Panc1 (cell line): Measurements from ENCODE around the gene C19orf53. TPM values are rescaled to one million over a fixed set of nuclear protein-coding genes. Genes with fewer than 3 reads are reported as not detected.

ENCODE experiments used
- ATAC-seq: fragments of 200-7000 bp; cut with Tn5 transposase; 2 replicates; pipeline ENCODE4 v1.9.1; 2020; ENCODE audit warnings: mild to moderate bottlenecking, moderate library complexity
- BruUV-seq: library from RNA; stranded (reverse); fragments of 400-500 nt; replicated peaks from 2 replicates; lab custom pipeline; 2021; lab: Mats Ljungman, UMichigan
- CTCF ChIA-PET: fragments of 300-600 bp; sonication (Branson Sonifier 250); formaldehyde crosslinking; loops from one replicate; lab custom pipeline; 2022; ENCODE audit warnings: antibody characterized with exemption; lab: Charles Lee
- POLR2A ChIA-PET: fragments of 300-600 bp; sonication (Branson Sonifier 250); formaldehyde crosslinking; loops from one replicate; lab custom pipeline; 2022; ENCODE audit warnings: antibody characterized with exemption; lab: Charles Lee
- DNase-seq: peaks from one replicate; pipeline ENCODE4 v3.0.0-alpha.2; 2010; ENCODE audit warnings: low read depth, low spot score
- H3K27ac ChIP-seq: 2 replicates; pipeline ENCODE4 v1.5.1; 2011; ENCODE audit warnings: mild to moderate bottlenecking, low read length, inconsistent platforms
- H3K27me3 ChIP-seq: fragments of 200-500 bp; sonication (Bioruptor generic); 2 replicates; pipeline ENCODE4 v1.6.0; 2014; ENCODE audit warnings: low read length, inconsistent platforms; ENCODE audit not compliant: control insufficient read depth, insufficient read depth
- H3K36me3 ChIP-seq: fragments of 200-500 bp; sonication (Bioruptor generic); 2 replicates; pipeline ENCODE4 v1.5.1; 2014; ENCODE audit warnings: inconsistent platforms, mild to moderate bottlenecking, low read length, moderate library complexity; ENCODE audit not compliant: control insufficient read depth, insufficient read depth
- H3K4me1 ChIP-seq: 2 replicates; pipeline ENCODE4 v1.5.1; 2011; ENCODE audit warnings: inconsistent platforms, mild to moderate bottlenecking, low read length, moderate library complexity; ENCODE audit not compliant: control insufficient read depth, insufficient read depth
- H3K4me3 ChIP-seq, 2 experiments: 2 replicates each; pipeline ENCODE4 v1.5.1; 2011 to 2012; ENCODE audit warnings: low read depth in 2 of 2, low read length in 2 of 2, mild to moderate bottlenecking in 2 of 2, inconsistent platforms in 1 of 2, moderate library complexity in 1 of 2
- H3K9me3 ChIP-seq: fragments of 200-500 bp; sonication (Bioruptor generic); 2 replicates; pipeline ENCODE4 v1.5.1; 2014; ENCODE audit warnings: low read depth, mild to moderate bottlenecking, inconsistent platforms, low read length, moderate library complexity; ENCODE audit not compliant: control insufficient read depth, insufficient read depth
- POLR2AphosphoS5 ChIP-seq: IDR thresholded peaks from 2 replicates; pipeline ENCODE4 v1.6.1; 2012; ENCODE audit warnings: mild to moderate bottlenecking, low read depth, low read length, moderate library complexity
- SIN3A ChIP-seq: IDR thresholded peaks from 2 replicates; pipeline ENCODE4 v1.6.1; 2012; ENCODE audit warnings: low read depth, mild to moderate bottlenecking, low read length, moderate library complexity, borderline replicate concordance; ENCODE audit not compliant: insufficient read depth
- TCF7L2 ChIP-seq: IDR thresholded peaks from 2 replicates; pipeline ENCODE4 v1.6.1; 2011; ENCODE audit warnings: mild to moderate bottlenecking, low read depth, low read length, inconsistent platforms
- in situ Hi-C: cut with HindIII; loops from 2 replicates; pipeline ENCODE4 v1.10.0; 2016; ENCODE audit warnings: low sequenced_read_pairs, low pct_unique_long_range_greater_than_20kb
- intact Hi-C: fragments of 100-400 bp; cut with micrococcal nuclease; formaldehyde crosslinking; loops from one replicate; pipeline ENCODE4 v1.10.0; 2022; ENCODE audit not compliant: unreplicated experiment
- total RNA-seq: library from RNA; stranded (reverse); gene quantifications from one replicate; pipeline ENCODE4 v1.2.1, GENCODE V29; 2021; ENCODE audit not compliant: unreplicated experiment
- TF ChIP-seq, protein P1 (sequence below), 2 experiments: IDR thresholded peaks; 2 replicates each; pipeline ENCODE4 v1.6.1; 2011 to 2012; ENCODE audit warnings: low read depth in 2 of 2, control low read depth in 1 of 2, low read length in 1 of 2, mild to moderate bottlenecking in 1 of 2, moderate library complexity in 1 of 2; ENCODE audit not compliant: insufficient read depth in 1 of 2
- TF ChIP-seq, protein P2 (sequence below): fragments of 450-650 bp; IDR thresholded peaks from 2 replicates; pipeline ENCODE4 v1.5.1; 2017; ENCODE audit warnings: mild to moderate bottlenecking

Gene C19orf53
- total RNA-seq, 1 experiment from 2014 or later, result 97.2 TPM

DNA sequence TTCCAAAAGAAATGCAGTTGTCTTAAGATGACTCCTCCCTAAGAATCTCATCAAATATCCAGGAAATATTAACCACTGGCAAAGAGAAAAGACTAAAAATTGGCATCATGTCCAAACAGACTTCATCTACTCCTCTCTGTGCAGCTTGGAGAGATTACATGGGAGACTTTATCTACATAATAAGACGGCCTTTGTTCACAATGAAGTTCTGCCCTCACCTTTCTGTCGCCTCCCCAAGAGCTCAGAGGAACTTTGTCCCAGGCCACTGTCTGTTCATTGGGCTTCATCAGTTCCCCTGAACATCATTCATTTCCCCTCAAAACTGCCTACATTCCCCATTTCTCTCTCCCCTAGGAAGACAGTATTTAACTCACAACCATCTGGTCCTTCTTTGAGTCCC lies 32.4 kb upstream of the C19orf53 start:
- no peaks in the 10 kb centered on the region for H3K9me3 ChIP-seq
- ATAC-seq (no peak), DNase-seq (no peak)
- POLR2A ChIA-PET, result no interaction called here
- H3K27me3 ChIP-seq, result no peaks in the 10 kb centered on the region
- intact Hi-C loops (no loop called here), in situ Hi-C loops (no loop called here)
- H3K4me3 ChIP-seq, result no peak overlapping the region
- BruUV-seq, result no TSS peak
- CTCF ChIA-PET, result no interaction called here
- no peak overlapping the region for H3K27ac ChIP-seq
- no peaks in the 10 kb centered on the region for H3K36me3 ChIP-seq
- no peaks in the 10 kb centered on the region for H3K4me1 ChIP-seq
- TF ChIP-seq SIN3A (no peak), POLR2AphosphoS5 (no peak), TCF7L2 (no peak)
- TF ChIP-seq, protein P1, sequence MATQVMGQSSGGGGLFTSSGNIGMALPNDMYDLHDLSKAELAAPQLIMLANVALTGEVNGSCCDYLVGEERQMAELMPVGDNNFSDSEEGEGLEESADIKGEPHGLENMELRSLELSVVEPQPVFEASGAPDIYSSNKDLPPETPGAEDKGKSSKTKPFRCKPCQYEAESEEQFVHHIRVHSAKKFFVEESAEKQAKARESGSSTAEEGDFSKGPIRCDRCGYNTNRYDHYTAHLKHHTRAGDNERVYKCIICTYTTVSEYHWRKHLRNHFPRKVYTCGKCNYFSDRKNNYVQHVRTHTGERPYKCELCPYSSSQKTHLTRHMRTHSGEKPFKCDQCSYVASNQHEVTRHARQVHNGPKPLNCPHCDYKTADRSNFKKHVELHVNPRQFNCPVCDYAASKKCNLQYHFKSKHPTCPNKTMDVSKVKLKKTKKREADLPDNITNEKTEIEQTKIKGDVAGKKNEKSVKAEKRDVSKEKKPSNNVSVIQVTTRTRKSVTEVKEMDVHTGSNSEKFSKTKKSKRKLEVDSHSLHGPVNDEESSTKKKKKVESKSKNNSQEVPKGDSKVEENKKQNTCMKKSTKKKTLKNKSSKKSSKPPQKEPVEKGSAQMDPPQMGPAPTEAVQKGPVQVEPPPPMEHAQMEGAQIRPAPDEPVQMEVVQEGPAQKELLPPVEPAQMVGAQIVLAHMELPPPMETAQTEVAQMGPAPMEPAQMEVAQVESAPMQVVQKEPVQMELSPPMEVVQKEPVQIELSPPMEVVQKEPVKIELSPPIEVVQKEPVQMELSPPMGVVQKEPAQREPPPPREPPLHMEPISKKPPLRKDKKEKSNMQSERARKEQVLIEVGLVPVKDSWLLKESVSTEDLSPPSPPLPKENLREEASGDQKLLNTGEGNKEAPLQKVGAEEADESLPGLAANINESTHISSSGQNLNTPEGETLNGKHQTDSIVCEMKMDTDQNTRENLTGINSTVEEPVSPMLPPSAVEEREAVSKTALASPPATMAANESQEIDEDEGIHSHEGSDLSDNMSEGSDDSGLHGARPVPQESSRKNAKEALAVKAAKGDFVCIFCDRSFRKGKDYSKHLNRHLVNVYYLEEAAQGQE (IDR thresholded peaks at IDR 0.05; ENCODE audit: insufficient read depth in 1 of 2, low read depth in 2 of 2, low read length in 1 of 2), result no peak
- TF ChIP-seq, protein P2, sequence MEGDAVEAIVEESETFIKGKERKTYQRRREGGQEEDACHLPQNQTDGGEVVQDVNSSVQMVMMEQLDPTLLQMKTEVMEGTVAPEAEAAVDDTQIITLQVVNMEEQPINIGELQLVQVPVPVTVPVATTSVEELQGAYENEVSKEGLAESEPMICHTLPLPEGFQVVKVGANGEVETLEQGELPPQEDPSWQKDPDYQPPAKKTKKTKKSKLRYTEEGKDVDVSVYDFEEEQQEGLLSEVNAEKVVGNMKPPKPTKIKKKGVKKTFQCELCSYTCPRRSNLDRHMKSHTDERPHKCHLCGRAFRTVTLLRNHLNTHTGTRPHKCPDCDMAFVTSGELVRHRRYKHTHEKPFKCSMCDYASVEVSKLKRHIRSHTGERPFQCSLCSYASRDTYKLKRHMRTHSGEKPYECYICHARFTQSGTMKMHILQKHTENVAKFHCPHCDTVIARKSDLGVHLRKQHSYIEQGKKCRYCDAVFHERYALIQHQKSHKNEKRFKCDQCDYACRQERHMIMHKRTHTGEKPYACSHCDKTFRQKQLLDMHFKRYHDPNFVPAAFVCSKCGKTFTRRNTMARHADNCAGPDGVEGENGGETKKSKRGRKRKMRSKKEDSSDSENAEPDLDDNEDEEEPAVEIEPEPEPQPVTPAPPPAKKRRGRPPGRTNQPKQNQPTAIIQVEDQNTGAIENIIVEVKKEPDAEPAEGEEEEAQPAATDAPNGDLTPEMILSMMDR, result no peak

DNA sequence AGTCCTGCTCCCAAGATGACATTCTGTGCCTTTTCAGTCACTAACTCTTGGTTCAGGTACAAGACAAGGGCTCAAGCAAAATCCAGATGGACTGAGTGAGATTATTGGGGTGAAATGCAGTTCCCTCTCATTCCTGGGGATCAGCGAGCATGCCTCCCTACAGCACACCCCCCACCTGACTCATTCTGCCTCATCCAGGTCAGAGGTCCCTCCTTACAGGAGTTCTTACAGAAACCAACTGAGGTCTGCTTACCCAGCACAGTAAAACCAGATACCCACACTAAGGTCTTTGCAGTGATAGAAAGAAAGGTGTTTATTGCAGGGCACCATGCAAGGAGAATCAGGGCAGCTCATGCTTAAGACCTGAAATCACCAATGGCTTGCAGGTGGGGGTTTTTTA lies 31.5 kb upstream of the C19orf53 start:
- no peak for DNase-seq
- POLR2A ChIA-PET, result no interaction called here
- no peak overlapping the region for H3K27ac ChIP-seq

More for the DNA sequence above, 31.5 kb upstream of the C19orf53 start:
- BruUV-seq, result no TSS peak
- Histone ChIP-seq H3K4me1 (no peaks in the 10 kb centered on the region), H3K4me3 (no peak overlapping the region), H3K36me3 (no peaks in the 10 kb centered on the region), H3K27me3 (no peaks in the 10 kb centered on the region), H3K9me3 (no peaks in the 10 kb centered on the region)
- intact Hi-C loops, result no loop called here
- no peak for ATAC-seq
- no peak for TF ChIP-seq POLR2AphosphoS5
- TF ChIP-seq SIN3A, result no peak
- TF ChIP-seq, protein P1 (IDR thresholded peaks at IDR 0.05; ENCODE audit: insufficient read depth in 1 of 2, low read depth in 2 of 2, low read length in 1 of 2), result no peak
- TF ChIP-seq TCF7L2, result no peak
- TF ChIP-seq, protein P2, result no peak
- in situ Hi-C loops, result no loop called here
- CTCF ChIA-PET, result no interaction called here
